A549 treated with Hydrocortisone at 1 μM for 4 hours (cell line): Measurements from ENCODE around the gene MAGEC1. TPM values are rescaled to one million over a fixed set of nuclear protein-coding genes. Genes with fewer than 3 reads are reported as not detected.

Source experiments
- total RNA-seq: library from RNA; stranded (reverse); fragments of 200-300 nt; extraction: Qiagen RNA extraction; gene quantifications from 5 replicates; pipeline ENCODE4 v1.2.3, GENCODE V29; 2022

MAGEC1 gene, protein sequence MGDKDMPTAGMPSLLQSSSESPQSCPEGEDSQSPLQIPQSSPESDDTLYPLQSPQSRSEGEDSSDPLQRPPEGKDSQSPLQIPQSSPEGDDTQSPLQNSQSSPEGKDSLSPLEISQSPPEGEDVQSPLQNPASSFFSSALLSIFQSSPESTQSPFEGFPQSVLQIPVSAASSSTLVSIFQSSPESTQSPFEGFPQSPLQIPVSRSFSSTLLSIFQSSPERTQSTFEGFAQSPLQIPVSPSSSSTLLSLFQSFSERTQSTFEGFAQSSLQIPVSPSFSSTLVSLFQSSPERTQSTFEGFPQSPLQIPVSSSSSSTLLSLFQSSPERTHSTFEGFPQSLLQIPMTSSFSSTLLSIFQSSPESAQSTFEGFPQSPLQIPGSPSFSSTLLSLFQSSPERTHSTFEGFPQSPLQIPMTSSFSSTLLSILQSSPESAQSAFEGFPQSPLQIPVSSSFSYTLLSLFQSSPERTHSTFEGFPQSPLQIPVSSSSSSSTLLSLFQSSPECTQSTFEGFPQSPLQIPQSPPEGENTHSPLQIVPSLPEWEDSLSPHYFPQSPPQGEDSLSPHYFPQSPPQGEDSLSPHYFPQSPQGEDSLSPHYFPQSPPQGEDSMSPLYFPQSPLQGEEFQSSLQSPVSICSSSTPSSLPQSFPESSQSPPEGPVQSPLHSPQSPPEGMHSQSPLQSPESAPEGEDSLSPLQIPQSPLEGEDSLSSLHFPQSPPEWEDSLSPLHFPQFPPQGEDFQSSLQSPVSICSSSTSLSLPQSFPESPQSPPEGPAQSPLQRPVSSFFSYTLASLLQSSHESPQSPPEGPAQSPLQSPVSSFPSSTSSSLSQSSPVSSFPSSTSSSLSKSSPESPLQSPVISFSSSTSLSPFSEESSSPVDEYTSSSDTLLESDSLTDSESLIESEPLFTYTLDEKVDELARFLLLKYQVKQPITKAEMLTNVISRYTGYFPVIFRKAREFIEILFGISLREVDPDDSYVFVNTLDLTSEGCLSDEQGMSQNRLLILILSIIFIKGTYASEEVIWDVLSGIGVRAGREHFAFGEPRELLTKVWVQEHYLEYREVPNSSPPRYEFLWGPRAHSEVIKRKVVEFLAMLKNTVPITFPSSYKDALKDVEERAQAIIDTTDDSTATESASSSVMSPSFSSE
- 0.02 to 0.05 TPM (median 0.02 TPM) in 3 of 5 replicates, not detected in the others for total RNA-seq

DNA sequence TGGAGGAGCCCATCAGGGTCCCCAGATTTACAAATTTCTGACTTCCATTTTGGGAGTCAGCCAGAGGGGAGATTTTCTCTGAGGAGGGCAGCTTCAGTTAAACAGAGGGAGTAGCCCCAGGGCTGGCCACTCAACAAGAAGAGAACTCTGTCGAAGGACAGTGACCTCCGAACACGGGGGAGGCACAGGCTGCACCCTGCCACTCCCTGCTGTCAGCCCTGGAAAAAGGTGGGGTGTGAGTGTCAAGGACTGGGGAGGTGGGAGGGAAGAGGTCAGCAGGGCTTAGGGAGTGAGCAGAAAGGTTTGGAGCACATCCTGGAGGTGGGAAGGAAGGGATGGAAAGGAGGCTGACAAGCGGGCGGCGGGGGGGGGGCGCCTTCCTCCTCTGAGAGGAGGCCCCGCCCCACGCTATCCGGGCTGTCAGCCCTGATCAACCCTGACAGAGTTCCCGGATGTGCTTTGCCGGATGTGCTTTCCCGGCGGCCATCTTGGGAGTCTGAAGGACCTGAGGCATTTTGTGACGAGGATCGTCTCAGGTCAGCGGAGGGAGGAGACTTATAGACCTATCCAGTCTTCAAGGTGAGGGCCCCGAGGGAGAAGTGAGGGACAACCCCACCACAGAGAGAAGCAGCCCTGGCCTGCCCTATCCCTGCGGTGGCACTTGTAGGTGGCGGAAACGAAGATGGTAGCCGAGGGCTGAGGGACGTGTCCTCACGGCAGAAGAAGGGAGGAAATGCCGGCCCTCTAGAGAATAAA is at the start of gene MAGEC1:
Gene MAGEC1, plus strand, starts transcription at position 495 of the 756 bp plus-strand sequence. CDS start 1,179 bp downstream, outside the sequence.

Other genes with a start within 250 kb of the MAGEC1 start
- gene SPANXD, start 205.2 kb upstream of the MAGEC1 start, total RNA-seq, result 0.18 to 0.48 TPM in 2 of 5 replicates, not detected in the others
- gene MAGEC3, start 65.6 kb upstream of the MAGEC1 start, total RNA-seq, result not detected in 5 replicates